ENCODE measurements around the gene RNASEH1. TPM values are rescaled to one million over a fixed set of nuclear protein-coding genes. Genes with fewer than 3 reads are reported as not detected.

The RNASEH1 gene
- total and polyA plus RNA-seq, 2 of the 13 experiments (the other 11 are each of a cell fraction or from before 2014, with no cell fraction given), result 14.5 to 57.4 TPM

- TF ChIP-seq ZNF318 (CRISPR knock-in tag; IDR thresholded peaks at IDR 0.05) (no peak), RCOR2 (CRISPR knock-in tag; IDR thresholded peaks at IDR 0.05) (no peak; the same call in 1 of the 2 replicates), ETV6 (CRISPR knock-in tag; conservative IDR thresholded peaks at IDR 0.05) (no peak), ELF3 (CRISPR knock-in tag; IDR thresholded peaks at IDR 0.05) (peak; percentile 57), ZNF597 (CRISPR knock-in tag; IDR thresholded peaks at IDR 0.05) (no peak), SP5 (CRISPR knock-in tag; IDR thresholded peaks at IDR 0.05; ENCODE audit: borderline replicate concordance, low read depth) (no peak), PPARG (CRISPR knock-in tag; conservative IDR thresholded peaks at IDR 0.05) (peak; percentile 99), ZMAT3 (CRISPR knock-in tag; conservative IDR thresholded peaks at IDR 0.05) (no peak; the same call in 1 of the 2 replicates), HOMEZ (CRISPR knock-in tag; IDR thresholded peaks at IDR 0.05; ENCODE audit: low read depth) (0 out of 2 replicates have a peak, but pooled peaks have one; percentile 54), POLR2G (IDR thresholded peaks at IDR 0.05; ENCODE audit: low read depth, low read length) (0 out of 2 replicates have a peak, but pooled peaks have one; percentile 76), BRCA1 (CRISPR knock-in tag; IDR thresholded peaks at IDR 0.05) (0 out of 2 replicates have a peak, but pooled peaks have one; percentile 32), CBX2 (IDR thresholded peaks at IDR 0.05; ENCODE audit: low read depth, low read length) (no peak), CBX2 (CRISPR knock-in tag; IDR thresholded peaks at IDR 0.05; ENCODE audit: low read depth) (no peak), FOXJ3 (CRISPR knock-in tag; IDR thresholded peaks at IDR 0.05; ENCODE audit: borderline replicate concordance) (peak; percentile 84; the same call in 1 of the 2 replicates), HOXA9 (CRISPR knock-in tag; IDR thresholded peaks at IDR 0.05; ENCODE audit: borderline replicate concordance) (no peak), SETDB1 (CRISPR knock-in tag; IDR thresholded peaks at IDR 0.05; ENCODE audit: borderline replicate concordance) (no peak), ATAD3A (CRISPR knock-in tag; IDR thresholded peaks at IDR 0.05) (no peak), ZNF343 (CRISPR knock-in tag; IDR thresholded peaks at IDR 0.05) (no peak; the same call in 1 of the 2 replicates), SRY (CRISPR knock-in tag; IDR thresholded peaks at IDR 0.05) (no peak), KAT8 (CRISPR knock-in tag; IDR thresholded peaks at IDR 0.05) (peak; percentile 87)
Observed at GRCh38 chr2:3585261-3586109, 27.4 kb upstream of the RNASEH1 start (continued).

Measured in HepG2 (cell line).